Measurements from ENCODE around the gene OPN1SW. TPM values are rescaled to one million over a fixed set of nuclear protein-coding genes. Genes with fewer than 3 reads are reported as not detected.

Gene OPN1SW
- total RNA-seq, 1 donor from 2014 or later: not detected

DNA sequence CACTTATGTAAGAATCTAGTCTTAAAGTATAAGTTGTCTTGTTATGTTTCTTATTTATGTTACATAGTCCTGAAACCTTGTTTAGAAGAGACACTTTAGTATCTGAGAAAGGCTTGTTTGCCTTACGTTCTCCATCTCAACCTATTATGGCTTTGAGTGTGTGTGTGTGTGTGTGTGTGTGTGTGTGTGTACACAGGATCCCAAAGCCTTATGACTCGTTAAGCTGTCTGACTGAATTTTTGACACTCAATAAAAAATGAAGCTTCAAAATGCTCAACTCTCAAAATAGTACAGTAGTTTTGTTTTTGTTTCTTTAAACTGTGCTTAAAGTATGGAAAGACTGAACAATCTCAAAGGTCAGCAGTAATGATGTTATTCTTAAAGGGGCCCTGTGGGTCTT is 18.4 kb downstream of the OPN1SW start:
- DNase-seq: no peak

DNA sequence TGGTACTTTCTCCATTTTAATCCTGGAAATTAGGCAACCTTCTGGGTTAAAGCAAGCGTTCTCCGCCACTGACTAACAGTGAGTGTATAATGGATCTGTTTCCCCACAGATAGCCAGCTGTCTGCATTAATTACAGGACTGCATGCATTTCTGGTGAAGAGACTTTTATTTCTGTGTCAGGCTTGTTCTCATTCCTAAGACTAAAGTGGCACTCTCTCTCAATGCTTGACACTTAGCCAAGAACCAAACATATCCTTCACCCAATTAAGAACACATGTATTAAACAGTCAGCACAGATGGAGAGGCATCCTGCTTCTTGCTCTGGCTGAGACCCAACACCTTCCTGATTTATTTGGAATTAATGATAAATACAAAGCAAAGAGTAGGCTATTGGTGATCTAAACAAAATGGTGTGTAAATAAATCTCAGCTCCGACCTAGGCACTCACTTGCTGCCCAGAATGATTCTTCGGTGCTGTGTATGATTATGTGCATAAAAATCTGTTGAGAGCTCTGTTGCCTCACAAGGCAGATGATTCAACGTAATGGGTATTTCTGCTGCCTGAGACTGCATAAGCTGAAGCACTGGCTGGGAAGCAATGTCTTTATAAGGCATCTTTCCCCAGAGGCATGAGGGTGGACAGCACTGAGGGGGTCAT is 19.6 kb downstream of the OPN1SW start:
- no peak for DNase-seq

DNA sequence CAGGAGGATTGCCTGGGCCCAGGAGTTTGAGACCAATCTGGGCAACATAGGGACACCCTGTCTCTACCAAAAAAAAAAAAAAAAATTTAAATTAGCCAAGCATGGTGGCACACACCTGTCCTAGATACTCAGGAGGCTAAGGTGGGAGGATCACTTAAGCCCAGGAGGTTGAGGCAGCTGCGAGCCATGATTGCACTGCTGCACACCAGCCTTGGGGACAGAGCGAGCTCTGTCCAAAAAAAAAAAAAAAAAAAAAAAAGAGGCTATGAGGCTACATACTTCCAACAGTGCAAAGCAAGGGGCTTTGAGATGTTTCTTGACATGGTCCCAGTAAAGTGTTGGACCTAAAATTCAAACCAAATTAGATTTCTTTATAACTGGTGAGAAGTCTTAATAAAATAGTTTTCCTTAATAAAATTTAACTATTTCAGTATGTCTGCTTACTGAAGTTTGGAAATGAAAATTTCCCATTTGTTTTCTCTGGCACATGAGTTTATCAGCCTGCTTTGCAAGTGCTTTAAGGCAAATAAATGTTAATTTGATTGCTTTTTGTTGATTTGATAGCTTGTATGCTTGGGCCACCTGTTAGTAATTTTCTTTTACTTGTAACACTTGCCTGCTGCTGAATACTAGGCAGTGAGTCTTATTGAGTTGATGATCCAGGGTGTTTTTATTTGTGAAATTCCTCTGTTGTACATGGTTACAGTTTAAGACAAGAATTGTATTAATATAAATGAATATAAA is 20.3 kb downstream of the OPN1SW start:
- DNase-seq: no peak

DNA sequence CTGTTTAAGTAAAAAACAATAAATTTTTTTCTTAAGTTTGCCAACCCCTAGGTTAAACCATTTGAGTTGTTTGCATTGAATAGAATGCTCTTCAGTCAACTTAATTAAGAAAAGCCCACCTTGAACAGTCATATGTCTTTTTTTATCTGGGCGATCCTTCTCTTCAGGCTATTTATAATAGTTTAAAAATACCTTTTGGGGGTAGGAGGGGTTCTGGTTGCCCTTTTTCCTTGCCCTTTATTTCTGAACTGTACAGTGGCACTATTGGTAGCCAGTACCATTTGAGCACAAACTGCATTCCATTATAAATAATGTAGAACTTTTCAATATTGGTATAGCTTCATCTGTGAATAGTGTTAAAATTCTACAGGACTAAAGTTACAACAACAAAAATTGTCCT is 23.3 kb downstream of the OPN1SW start:
- no peak for DNase-seq

DNA sequence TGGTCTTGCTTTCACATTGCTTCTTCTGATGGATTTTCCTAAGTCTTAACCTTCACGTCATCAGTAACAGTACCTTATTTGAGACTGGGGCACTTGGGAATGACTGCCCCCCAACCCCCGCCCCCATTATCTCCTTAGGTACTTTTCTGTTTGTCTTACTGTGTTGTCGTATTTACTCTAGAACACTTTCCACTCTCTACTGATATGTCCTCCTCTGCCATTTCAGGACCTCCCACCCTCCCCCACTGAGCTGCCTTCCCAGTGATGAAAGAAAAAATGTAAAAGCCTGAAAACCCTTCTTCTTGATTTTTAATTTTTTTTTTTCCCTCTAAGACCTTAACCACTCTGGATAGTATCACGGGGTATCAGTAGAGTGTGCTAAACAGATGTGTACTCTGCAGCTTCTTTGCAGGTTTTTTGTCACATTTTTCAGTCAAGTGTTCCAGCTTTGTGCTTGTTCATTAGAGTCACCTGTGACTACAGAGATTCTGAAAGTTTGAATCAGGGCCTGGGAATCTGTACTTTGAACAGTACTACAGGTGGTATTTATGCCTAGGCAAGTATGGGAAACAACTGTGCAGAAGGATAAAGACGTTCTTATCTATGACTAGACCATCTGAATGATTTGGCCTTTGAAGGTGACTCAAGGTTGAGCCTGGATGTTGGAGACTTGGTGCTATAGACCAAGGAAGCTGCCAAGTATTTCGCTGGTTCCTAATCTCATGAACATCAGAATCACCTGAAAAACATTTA is 28.1 kb downstream of the OPN1SW start:
- DNase-seq: no peak

DNA sequence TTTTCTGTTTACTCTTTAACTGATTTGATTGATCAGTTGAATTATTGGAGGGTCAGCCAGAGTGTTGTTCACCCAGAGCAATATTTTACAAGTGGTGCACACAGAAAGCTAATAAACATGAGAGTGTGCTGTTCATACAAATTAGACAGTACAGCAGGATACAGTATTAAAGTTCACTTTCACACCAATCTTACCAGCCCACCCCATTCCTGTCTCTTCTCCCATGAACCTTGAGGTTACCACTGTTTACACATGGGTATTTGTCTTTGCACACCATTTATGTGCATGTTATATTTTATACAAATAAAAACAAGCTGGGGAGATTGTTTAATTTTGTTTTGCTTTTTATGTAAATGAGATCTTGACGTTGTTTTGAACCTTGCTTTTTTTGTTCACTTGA is 29.9 kb downstream of the OPN1SW start:
- no peak for DNase-seq

DNA sequence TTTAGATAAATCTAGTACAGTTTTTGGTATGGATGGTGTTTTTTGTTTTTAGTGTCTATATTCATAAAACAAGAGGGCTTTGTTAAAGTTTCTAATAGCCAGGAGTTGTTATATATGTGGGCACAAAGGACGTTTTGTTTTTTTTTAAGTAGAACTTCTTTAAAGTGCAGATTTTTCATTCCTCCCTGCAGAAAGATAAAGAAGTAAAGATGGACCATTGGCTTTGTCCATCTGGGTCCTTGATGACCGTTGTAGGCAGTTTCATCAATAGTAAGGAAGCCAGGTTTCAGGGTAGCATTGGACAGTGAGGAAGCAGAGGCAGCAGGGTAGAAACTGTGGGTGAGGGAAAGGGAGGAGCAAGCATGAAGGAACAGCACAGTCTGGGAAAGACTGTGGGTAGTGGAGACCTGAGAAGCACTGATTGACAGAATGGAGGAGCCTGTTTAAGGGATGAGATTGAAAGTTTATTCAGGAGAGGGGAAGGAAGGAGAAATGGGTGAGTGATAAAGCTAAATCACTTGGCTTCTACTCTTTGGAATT is 31.2 kb downstream of the OPN1SW start:
- no peak for DNase-seq

DNA sequence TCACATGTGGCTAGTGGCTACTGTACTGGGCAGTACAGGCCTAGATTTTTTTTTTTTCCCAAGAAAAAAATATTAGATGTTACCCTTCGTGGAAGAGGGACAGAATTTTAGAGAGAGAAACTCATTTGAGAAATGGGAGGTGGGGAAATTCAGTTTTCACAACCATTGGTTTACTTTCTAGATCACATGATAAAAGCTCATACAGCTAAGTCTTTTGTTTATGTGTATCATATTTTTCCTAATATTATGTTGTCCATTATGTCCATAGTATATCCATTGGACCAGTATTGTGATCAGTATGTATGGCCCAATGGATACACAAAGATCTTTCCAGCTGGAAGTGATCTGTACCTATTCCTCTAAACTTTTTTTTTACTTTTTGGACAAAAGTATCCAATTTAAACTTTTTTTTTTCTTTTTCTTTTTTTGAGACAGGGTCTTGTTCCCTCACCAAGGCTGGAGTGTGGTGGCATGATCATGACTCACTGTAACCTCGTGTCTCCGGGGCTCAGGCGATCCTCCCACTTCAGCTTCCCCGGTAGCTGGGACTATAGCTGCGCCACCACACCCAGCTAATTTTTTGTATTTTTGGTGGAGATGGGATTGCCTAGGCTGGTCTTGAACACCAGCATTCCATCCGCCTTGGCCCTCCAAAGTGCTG is 32.4 kb downstream of the OPN1SW start:
- no peak for DNase-seq

DNA sequence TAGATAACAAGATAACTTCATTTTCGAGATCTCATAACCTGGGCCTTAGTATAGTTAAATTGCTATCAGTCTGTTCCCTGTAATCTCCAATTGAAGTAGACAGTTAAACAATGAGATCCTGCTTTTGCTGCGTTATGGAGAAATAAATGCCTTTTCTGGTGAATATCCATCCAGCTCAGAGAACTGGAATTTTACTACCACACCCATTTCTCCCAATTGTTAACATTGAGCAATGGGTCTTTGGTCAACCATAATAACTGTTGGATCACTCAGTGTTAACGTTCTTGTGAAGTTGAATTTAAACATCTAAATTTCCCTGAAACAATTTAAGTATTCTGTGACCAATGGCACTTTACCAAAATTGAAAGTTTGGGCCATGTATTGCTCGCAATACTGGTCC is 33.4 kb downstream of the OPN1SW start:
- DNase-seq: peak; percentile 5

DNA sequence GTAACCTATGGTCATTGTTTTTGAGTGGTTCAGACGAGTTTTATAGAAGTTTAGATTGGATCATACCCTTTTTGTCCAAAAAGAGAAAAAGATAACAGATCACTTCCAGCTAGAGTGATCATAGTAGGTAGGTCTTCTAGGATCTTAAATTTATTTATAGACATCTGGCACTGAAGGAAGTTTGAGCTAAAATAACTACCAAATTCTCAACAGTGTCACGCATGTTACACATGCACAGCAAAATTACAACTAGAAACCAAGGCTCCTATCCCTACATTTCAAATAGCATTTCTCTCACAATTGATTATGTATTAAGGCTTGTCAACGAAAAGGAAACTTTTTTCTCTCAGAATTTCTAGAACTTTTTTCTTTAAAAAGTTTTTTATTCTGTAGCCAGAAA is 34.1 kb downstream of the OPN1SW start:
- DNase-seq: no peak

DNA sequence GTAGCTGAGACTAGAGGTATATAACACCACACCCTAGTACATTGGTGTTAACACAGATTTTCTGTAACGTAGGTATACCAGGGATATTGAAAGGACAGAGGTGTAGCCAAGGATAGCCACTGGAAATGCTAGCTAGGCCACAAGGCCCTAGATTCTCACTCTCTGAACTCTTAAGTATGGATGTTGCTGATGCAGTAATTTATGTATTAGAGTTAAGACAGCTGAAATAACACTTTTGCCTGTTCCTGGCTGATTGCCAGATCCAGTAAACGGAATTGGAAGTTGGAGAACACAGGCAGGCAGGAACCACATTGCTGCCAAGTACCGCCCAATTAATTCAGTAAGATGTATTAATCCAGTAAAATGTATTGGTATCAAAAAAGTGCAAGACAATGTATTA is 34.6 kb downstream of the OPN1SW start:
- DNase-seq: peak; percentile 96

DNA sequence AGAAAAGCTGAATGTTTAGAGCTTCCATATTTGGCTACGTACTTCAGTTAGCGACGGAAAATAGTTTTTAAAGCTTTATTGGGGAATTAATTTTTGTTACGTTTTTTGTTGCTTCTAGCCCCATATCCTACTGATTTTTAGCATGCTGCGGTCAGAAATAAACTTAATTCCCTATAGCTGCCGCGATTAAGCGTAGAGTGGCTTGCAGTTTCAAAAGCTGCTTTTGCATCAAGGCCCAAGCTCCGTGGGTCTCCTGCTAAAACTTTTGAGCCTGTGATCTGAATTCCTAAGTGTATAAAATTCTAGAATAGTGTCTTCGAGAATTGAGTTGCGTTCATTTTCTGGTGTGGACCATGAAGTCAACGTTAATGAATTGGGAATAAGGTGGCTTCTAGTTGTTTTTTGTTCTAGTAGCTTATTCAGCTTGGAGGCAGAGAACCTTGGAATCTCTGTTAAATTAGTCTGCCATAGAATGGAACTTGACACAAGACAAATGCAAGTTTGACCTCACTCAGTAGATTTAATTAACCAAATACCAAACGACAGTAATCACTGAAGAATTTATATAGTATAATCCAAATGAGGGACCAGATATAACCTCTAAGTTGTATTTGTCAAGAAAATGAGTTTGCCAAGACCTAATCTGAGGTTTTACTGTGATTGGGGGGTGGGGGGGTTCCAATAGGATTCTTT is 35.5 kb downstream of the OPN1SW start:
- DNase-seq: peak; percentile 14

DNA sequence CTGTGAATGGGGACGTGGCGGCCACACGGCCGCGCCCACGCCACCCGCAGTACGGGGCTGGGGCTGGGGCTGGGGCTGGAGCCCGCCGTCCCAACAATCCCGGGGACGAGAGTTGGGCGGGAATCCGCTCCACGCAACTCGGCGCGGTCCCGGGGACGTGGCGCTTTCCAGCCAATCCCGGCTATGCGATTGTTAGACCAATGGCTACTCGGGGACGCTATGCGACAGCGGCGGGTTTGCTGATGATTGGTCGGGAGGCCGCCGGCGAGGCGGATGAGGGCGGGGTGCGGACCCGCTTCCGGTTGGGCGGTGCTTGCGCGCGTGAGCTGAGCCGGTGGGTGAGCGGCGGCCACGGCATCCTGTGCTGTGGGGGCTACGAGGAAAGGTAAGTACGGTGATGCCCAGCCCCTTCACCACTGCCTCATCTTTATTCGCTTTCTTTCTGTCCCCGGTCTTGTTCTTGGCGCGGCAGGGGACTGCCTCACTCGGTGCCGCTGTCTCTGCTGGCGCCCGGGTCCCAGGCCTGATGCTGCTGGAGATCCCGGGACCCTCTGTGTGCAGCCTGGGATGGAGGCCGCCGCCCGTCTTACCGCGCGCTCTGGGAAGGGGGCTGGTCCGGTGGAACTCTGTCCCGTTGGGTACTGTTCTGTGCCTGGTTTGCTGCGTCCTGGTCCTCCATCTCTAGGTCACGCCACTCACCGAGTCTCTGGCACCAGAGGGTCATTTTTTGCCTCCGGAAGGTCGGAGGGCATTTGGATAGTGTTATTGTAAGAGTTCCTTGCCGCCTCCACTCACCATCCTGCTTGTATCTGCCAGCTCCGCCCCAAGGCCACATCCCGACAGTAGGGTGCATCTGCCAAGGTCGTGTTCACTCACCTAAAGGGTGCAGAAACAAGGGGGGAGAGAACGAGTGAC is 36.3 kb downstream of the OPN1SW start, which contains the start of gene CALU:
TSS of gene CALU (plus strand) at position 312 of the 915 bp plus-strand sequence. CDS start 9,225 bp downstream, outside the sequence.
- DNase-seq: peak; percentile 98

DNA sequence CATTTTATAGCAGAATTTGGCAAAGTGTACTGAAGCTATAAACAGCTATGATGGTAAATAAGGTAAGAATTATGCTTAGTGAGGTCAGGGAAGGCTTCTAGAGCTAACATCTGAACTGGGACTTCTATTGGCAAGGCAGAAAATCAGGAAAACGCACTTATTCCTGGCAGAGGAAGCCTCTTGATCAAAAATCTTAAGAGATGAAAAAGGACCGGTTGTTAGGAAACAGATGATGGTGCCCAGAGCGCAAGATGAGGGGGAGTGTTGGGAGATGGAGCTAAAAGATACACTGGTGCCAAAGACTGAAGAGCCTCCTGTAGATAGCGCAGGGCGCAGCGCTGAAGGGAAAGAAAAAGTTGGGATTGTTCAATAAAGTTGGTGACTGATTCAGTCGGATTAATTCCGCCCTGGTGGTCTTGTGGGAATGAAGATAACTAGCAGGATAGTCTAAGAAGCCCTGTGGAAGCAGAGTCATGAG is 37.0 kb downstream of the OPN1SW start:
- DNase-seq: no peak

DNA sequence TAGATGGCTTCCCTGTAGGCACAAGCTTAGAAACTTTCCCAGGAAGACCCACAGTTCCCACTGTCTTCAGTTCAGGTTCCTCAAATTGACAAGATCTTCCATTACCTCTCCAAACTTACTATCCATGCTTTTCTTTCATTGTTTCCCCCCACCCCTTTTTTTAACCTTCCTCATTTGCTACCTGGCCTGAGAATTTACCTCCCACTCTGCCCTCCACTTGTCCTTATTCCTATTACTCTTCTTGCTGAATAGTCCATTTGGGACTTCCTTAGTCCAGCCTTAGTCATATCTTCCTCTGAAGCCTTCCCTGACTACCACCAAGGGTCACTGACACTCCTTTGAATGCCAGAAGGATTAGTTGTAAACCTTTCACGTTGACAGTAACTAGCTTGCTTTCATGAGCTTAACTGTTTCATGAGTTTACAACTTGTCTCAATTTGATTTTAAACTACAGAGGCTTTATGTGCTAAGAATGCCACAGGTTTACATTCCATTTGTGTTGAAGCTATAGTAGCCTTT is 37.7 kb downstream of the OPN1SW start:
- DNase-seq: peak; percentile 54

DNA sequence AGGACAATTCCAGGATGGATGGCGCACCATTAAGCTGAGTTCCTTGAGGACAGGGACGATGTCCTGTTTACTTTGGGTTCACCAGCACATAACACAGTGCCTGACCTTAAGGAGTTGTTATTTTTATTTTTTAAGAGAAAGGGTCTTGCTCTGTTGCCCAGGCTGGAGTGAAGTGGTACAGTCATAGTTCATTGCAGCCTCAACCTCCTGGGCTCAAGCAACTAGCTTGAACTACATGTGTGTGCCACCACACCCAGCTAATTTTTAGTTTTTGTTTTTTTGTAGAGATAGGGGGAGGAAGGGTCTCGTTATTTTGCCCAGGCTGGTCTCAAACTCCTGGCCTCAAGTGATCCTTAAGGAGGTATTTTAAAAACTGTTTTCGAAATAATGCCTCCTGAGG is 38.2 kb downstream of the OPN1SW start:
- DNase-seq: no peak

DNA sequence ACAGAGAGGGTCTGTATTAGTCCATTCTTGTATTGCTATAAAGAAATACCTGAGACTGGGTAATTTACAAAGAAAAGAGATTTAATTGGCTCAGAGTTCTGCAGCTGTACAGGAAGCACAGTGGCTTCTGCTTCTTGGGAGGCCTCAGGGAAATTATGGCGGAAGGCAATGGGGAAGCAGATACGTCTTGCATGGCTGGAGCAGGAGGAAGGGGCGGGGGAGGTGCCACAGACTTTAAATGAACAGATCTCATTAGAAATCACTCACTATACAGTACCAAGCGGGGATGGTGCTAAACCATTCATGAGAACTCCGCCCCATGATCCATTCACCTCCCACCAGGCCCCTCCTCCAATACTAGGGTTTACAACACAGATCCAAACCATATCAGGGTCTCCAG is 40.2 kb downstream of the OPN1SW start:
- DNase-seq: no peak

DNA sequence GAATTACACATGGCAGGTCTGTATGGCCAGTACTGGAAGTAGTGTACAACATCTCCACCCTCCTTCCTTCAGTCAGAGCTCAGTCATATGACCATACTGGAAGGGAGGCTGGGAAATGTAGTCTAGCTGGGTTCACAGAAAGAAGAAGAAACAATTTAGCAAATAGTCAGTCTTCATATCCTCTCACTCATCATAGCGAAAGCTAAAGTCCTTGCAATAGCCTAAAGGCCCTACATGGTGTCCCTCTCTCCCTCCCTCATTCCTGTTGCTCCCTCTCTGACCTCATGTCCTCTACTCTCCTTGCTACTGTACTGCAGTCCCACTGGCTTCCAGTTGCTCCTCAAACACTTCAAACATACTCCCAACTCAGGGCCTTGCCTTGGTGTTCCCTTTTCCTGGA is 40.7 kb downstream of the OPN1SW start:
- DNase-seq: no peak

DNA sequence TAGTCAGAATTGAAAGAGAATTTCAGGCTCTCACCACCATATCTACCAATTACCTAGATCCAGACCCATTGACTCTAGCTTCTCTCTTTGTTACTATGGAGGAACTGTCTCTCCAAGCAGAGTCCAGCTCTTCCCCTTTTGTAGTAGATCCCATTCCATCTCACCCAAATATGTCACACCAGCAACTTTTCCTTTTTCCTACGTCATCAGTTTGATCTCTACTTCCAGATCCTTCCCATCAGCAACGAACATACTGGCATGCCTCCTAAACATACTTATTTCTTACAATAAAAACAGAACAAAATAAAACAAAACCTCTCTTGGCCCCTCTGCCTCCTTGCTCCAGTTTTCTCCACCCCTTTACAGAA is 42.3 kb downstream of the OPN1SW start:
- DNase-seq: no peak

DNA sequence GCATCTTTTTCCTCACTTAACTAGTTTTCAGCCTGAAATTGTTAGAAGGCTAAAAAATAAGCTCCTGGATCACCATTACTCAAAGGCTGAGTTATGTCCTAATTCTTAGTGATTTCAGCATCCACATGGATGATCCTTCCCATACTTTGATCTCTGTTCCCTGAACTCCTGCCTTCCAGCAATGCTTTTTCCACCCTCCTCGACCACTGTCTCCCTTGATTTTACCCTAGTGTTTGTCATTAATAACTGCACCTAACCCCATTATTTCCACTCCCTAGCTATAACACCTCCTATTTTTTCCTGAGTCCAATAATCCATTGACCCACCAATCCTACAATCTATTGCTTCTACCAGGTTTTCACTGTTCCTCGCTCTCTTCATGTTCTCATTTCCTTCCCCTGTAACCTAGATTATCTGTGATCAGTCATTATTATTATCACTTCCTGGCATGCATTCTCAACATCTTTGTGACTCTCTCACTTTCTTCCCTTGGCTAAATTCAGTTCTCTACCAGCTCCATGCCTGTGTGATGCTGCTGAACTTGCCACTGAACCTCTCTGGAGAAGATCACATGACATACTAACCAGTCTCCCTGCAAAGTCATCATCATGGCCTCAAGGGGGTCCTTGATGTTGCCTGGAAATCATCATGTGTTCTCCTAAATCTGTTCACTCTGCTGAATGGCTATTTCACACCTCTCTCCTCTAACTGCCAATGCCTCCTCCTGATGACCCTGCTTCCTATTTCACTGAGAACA is 42.9 kb downstream of the OPN1SW start:
- DNase-seq: no peak

Measured in dermis blood vessel endothelial cell (primary cell).